Liver (tissue), 9 donors: ENCODE measurements around the gene TTC34. TPM values are rescaled to one million over a fixed set of nuclear protein-coding genes. Genes with fewer than 3 reads are reported as not detected.

Source experiments
- DNase-seq: peaks from one replicate; pipeline ENCODE4 v3.0.0-alpha.2; 2017; ENCODE audit warnings: low spot score
- H3K27ac ChIP-seq, 2 donors: one replicate each; pipeline ENCODE4 v1.7.0; 2013; ENCODE audit warnings: inconsistent platforms in 2 of 2, low read length in 2 of 2, control low read depth in 1 of 2, low read depth in 1 of 2, mild to moderate bottlenecking in 1 of 2
- H3K27me3 ChIP-seq, 4 donors: one replicate each; pipeline versions ENCODE4 v1.6.1 to v1.7.0; 2013; ENCODE audit warnings: low read length in 3 of 4, inconsistent platforms in 1 of 4, mild to moderate bottlenecking in 1 of 4, moderate library complexity in 1 of 4; ENCODE audit not compliant: control insufficient read depth in 4 of 4, insufficient read depth in 4 of 4
- H3K36me3 ChIP-seq, 4 donors: one replicate each; pipeline versions ENCODE4 v1.6.1 to v1.7.0; 2013; ENCODE audit warnings: low read length in 3 of 4, mild to moderate bottlenecking in 3 of 4, low read depth in 1 of 4, moderate library complexity in 1 of 4; ENCODE audit not compliant: control insufficient read depth in 4 of 4, insufficient read depth in 3 of 4
- H3K4me1 ChIP-seq, 4 donors: one replicate each; pipeline versions ENCODE4 v1.6.1 to v1.7.0; 2013; ENCODE audit warnings: low read length in 3 of 4, mild to moderate bottlenecking in 3 of 4, moderate library complexity in 1 of 4; ENCODE audit not compliant: control insufficient read depth in 4 of 4, insufficient read depth in 4 of 4
- H3K4me3 ChIP-seq, 3 donors: one replicate each; pipeline versions ENCODE4 v1.6.1 to v1.7.0; 2013; ENCODE audit warnings: low read length in 3 of 3, control low read depth in 1 of 3, low read depth in 1 of 3, mild to moderate bottlenecking in 1 of 3
- H3K9ac ChIP-seq, 2 donors: one replicate each; pipeline ENCODE4 v1.7.0; 2013; ENCODE audit warnings: low read length in 2 of 2, mild to moderate bottlenecking in 2 of 2, moderate library complexity in 2 of 2, control low read depth in 1 of 2, low read depth in 1 of 2
- H3K9me3 ChIP-seq, 4 donors: one replicate each; pipeline versions ENCODE4 v1.6.1 to v1.7.0; 2013; ENCODE audit warnings: low read length in 3 of 4; ENCODE audit not compliant: control insufficient read depth in 4 of 4
- ATF3 ChIP-seq: IDR thresholded peaks from 2 replicates; pipeline ENCODE4 v1.6.1; 2016; ENCODE audit warnings: antibody characterized with exemption
- CTCF ChIP-seq: fragments of 150-350 bp; IDR thresholded peaks from 2 replicates; pipeline ENCODE4 v1.5.1; 2017; ENCODE audit warnings: improper control_type of control experiment, low read depth, low read length; ENCODE audit not compliant: missing input control
- EGR1 ChIP-seq, 2 donors: IDR thresholded peaks; 2 replicates each; pipeline ENCODE4 v1.6.1; 2016 to 2018; ENCODE audit warnings: antibody characterized with exemption in 2 of 2, low read depth in 2 of 2
- FOXA1 ChIP-seq: IDR thresholded peaks from 2 replicates; pipeline ENCODE4 v1.6.1; 2016; ENCODE audit warnings: antibody characterized with exemption
- FOXA2 ChIP-seq: IDR thresholded peaks from 2 replicates; pipeline ENCODE4 v1.6.1; 2016; ENCODE audit warnings: antibody characterized with exemption
- GABPA ChIP-seq, 2 donors: IDR thresholded peaks in 1 of 2; conservative IDR thresholded peaks in 1 of 2; 2 replicates each; pipeline ENCODE4 v1.6.1; 2016; ENCODE audit warnings: antibody characterized with exemption in 2 of 2, mild to moderate bottlenecking in 1 of 2, moderate library complexity in 1 of 2
- HNF4A ChIP-seq, 2 donors: conservative IDR thresholded peaks; 2 replicates each; pipeline ENCODE4 v1.6.1; 2016; ENCODE audit warnings: antibody characterized with exemption in 2 of 2, mild to moderate bottlenecking in 2 of 2
- HNF4G ChIP-seq: IDR thresholded peaks from 2 replicates; pipeline ENCODE4 v1.6.1; 2016; ENCODE audit warnings: antibody characterized with exemption
- JUND ChIP-seq, 2 donors: IDR thresholded peaks; 2 replicates each; pipeline ENCODE4 v1.6.1; 2016; ENCODE audit warnings: antibody characterized with exemption in 2 of 2
- MAX ChIP-seq: IDR thresholded peaks from 2 replicates; pipeline ENCODE4 v1.6.1; 2016; ENCODE audit warnings: antibody characterized with exemption
- NR2F2 ChIP-seq: IDR thresholded peaks from 2 replicates; pipeline ENCODE4 v1.6.1; 2016; ENCODE audit warnings: antibody characterized with exemption
- RAD21 ChIP-seq, 2 donors: IDR thresholded peaks; 2 replicates each; pipeline ENCODE4 v1.6.1; 2016; ENCODE audit warnings: antibody characterized with exemption in 2 of 2, mild to moderate bottlenecking in 2 of 2
- REST ChIP-seq: IDR thresholded peaks from 2 replicates; pipeline ENCODE4 v1.6.1; 2016; ENCODE audit warnings: antibody characterized with exemption, mild to moderate bottlenecking
- RXRA ChIP-seq, 2 donors: IDR thresholded peaks; 2 replicates each; pipeline ENCODE4 v1.6.1; 2017 to 2018; ENCODE audit warnings: antibody characterized with exemption in 2 of 2, mild to moderate bottlenecking in 1 of 2
- SP1 ChIP-seq: IDR thresholded peaks from 2 replicates; pipeline ENCODE4 v1.6.1; 2018; ENCODE audit warnings: antibody characterized with exemption, mild to moderate bottlenecking
- TAF1 ChIP-seq: conservative IDR thresholded peaks from 2 replicates; pipeline ENCODE4 v1.6.1; 2016; ENCODE audit warnings: antibody characterized with exemption, mild to moderate bottlenecking
- YY1 ChIP-seq: IDR thresholded peaks from 2 replicates; pipeline ENCODE4 v1.6.1; 2016; ENCODE audit warnings: antibody characterized with exemption, mild to moderate bottlenecking
- ZBTB33 ChIP-seq: IDR thresholded peaks from 2 replicates; pipeline ENCODE4 v1.6.1; 2016; ENCODE audit warnings: antibody characterized with exemption
- WGBS: extraction: QIAGEN DNeasy Blood & Tissue Kit; methylation state at CpG from one replicate; pipeline ENCODE4 v1.1.7; 2013; 5-methylcytosine and 5-hydroxymethylcytosine counted together
- polyA plus RNA-seq, 2 donors: library from polyadenylated mRNA; stranded (reverse) in 1 of 2; unstranded in 1 of 2; fragments of 200-250 nt in 1 of 2; fragments of >200 nt in 1 of 2; fragmentation: Nextera tagmentation in 1 of 2; extraction: Ambion mirVana in 1 of 2; gene quantifications; one replicate each; pipeline versions ENCODE4 v1.2.1 to v1.2.3, GENCODE V29; 2013 to 2015
- total RNA-seq, 2 donors: library from RNA; depleted of rRNA; stranded (reverse); fragments of >200 nt; gene quantifications; one replicate each; pipeline ENCODE4 v1.2.3, GENCODE V29; 2014
- donor health status: healthy.
- donor health status: healthy.
- donor health status: healthy.
- donor health status: healthy.
- donor health status: healthy.

TTC34 gene
- total and polyA plus RNA-seq, 4 donors = 0.01 to 0.25 (median 0.08) TPM; not detected in 1

- Histone ChIP-seq H3K27me3 (peaks cover 0 to 2% (median 0%) of the 10 kb centered on the region in 4 donors), H3K9me3 (no peaks in the 10 kb centered on the region), H3K27ac (no peak overlapping the region), H3K9ac (no peak overlapping the region), H3K4me3 (no peak overlapping the region), H3K4me1 (no peaks in the 10 kb centered on the region), H3K36me3 (no peaks in the 10 kb centered on the region)
- TF ChIP-seq GABPA (IDR thresholded peaks at IDR 0.05 in 1 of 2, conservative IDR thresholded peaks at IDR 0.05 in 1 of 2) = no peak
- TF ChIP-seq TAF1 = no peak
- no peak for TF ChIP-seq SP1
- no peak for TF ChIP-seq RAD21 (IDR thresholded peaks at IDR 0.05)
- TF ChIP-seq HNF4G = no peak
- no peak for TF ChIP-seq CTCF
- TF ChIP-seq RXRA (IDR thresholded peaks at IDR 0.05) = no peak
- no peak for TF ChIP-seq FOXA1
- TF ChIP-seq REST = no peak
- TF ChIP-seq FOXA2 = no peak
- TF ChIP-seq ZBTB33 = no peak
- no peak for TF ChIP-seq HNF4A (conservative IDR thresholded peaks at IDR 0.05)
- TF ChIP-seq ATF3 = no peak
- no peak for TF ChIP-seq JUND (IDR thresholded peaks at IDR 0.05)
- TF ChIP-seq YY1 = no peak
- TF ChIP-seq EGR1 (IDR thresholded peaks at IDR 0.05; ENCODE audit: low read depth in 2 of 2) = no peak
- TF ChIP-seq NR2F2 = no peak
- TF ChIP-seq MAX = no peak
- no peak for DNase-seq
- WGBS = 82% methylated on average over 37 of the region's 37 CpGs
Measured at GRCh38 chr1:2803086-2803930, 1.8 kb upstream of the TTC34 start.
